Measurements from ENCODE around the gene FRMD1.

- TF ChIP-seq TAF1 (IDR thresholded peaks at IDR 0.05; ENCODE audit: borderline replicate concordance, low read depth, low read length) (no peak), POLR2A (IDR thresholded peaks at IDR 0.05; ENCODE audit: low read depth, low read length) (no peak)
These were observed 7.1 kb upstream of the FRMD1 start for GRCh38 chr6:168086066-168086465.
